ENCODE data around the gene SLC25A33. TPM values are rescaled to one million over a fixed set of nuclear protein-coding genes. Genes with fewer than 3 reads are reported as not detected.
A peak's percentile ranks its signal among the peaks of the same experiment; 100 is the strongest.
"Not testable (repeated sequence)": the region's sequence is repeated elsewhere in the genome, so short reads cannot be mapped to it uniquely, and the experiment has no call there.

Gene SLC25A33
- total and polyA plus RNA-seq, 8 donors: 1.1 to 2.9 (median 1.6) TPM

GRCh38 chr1:9624081-9624480 lies 84.8 kb downstream of the SLC25A33 start:
- no peak overlapping the region for H3K4me3 ChIP-seq
- 85 to 96% methylated on average over 2 of the region's 2 CpGs for WGBS, 2 donors
- intact Hi-C loops (cut with DNase I): no loop called here
- no peak for DNase-seq
- FAIRE-seq: no peak
- H3K27me3 ChIP-seq: no peaks in the 10 kb centered on the region
- no peaks in the 10 kb centered on the region for H3K36me3 ChIP-seq
- no peaks in the 10 kb centered on the region for H3K4me1 ChIP-seq
- no peak overlapping the region for H3K27ac ChIP-seq
- H3K9me3 ChIP-seq: no peaks in the 10 kb centered on the region
- TF ChIP-seq CTCF (IDR thresholded peaks at IDR 0.05): no peak
- no peak for ATAC-seq

GRCh38 chr1:9625030-9625429 lies 85.8 kb downstream of the SLC25A33 start:
- intact Hi-C loops (cut with DNase I); H3K4me3 ChIP-seq; H3K9me3 ChIP-seq; H3K36me3 ChIP-seq; ATAC-seq; H3K27ac ChIP-seq; H3K27me3 ChIP-seq; FAIRE-seq; DNase-seq; H3K4me1 ChIP-seq: not testable (repeated sequence)
- WGBS, 2 donors: 90 to 93% methylated on average over 3 of the region's 3 CpGs

GRCh38 chr1:9626201-9626608 lies 86.9 kb downstream of the SLC25A33 start:
- DNase-seq (no peak), ATAC-seq (no peak), FAIRE-seq (no peak)
- 59 to 61% methylated on average over 9 of the region's 9 CpGs for WGBS, 2 donors
- H3K27ac ChIP-seq: no peak overlapping the region
- no peaks in the 10 kb centered on the region for H3K4me1 ChIP-seq
- H3K4me3 ChIP-seq: no peak overlapping the region
- no peak for TF ChIP-seq CTCF (IDR thresholded peaks at IDR 0.05)
- intact Hi-C loops (cut with DNase I): no loop called here
- H3K36me3 ChIP-seq: no peaks in the 10 kb centered on the region
- H3K27me3 ChIP-seq: no peaks in the 10 kb centered on the region
- H3K9me3 ChIP-seq: no peaks in the 10 kb centered on the region

GRCh38 chr1:9628541-9629444 lies 89.5 kb downstream of the SLC25A33 start:
- Histone ChIP-seq H3K9me3 (no peaks in the 10 kb centered on the region), H3K27ac (no peak overlapping the region), H3K36me3 (no peaks in the 10 kb centered on the region), H3K27me3 (no peaks in the 10 kb centered on the region), H3K4me1 (no peaks in the 10 kb centered on the region), H3K4me3 (no peak overlapping the region)
- ATAC-seq (no peak), DNase-seq (no peak), FAIRE-seq (no peak)
- intact Hi-C loops (cut with DNase I): no loop called here
- no peak for TF ChIP-seq CTCF (IDR thresholded peaks at IDR 0.05)
- WGBS, 2 donors: 50 to 64% methylated on average over 21 to 23 of the region's 23 CpGs

- no peaks in the 10 kb centered on the region for H3K4me1 ChIP-seq
- DNase-seq: peak in 1 of 6 donors; percentile 51
- intact Hi-C loops (cut with DNase I): no loop called here
- no peaks in the 10 kb centered on the region for H3K27me3 ChIP-seq
- H3K27ac ChIP-seq: no peak overlapping the region
- FAIRE-seq: no peak
- ATAC-seq: peak in 2 of 4 donors; percentile 41 to 50
- H3K36me3 ChIP-seq: no peaks in the 10 kb centered on the region
- H3K4me3 ChIP-seq: no peak overlapping the region
- WGBS, 2 donors: 42 to 44% methylated on average over 25 to 29 of the region's 29 CpGs
- TF ChIP-seq CTCF (IDR thresholded peaks at IDR 0.05): no peak
- H3K9me3 ChIP-seq: no peaks in the 10 kb centered on the region
Observed at GRCh38 chr1:9629445-9630201, 90.4 kb downstream of the SLC25A33 start.
